Measurements from ENCODE around the gene ERBB3.

GRCh38 chr12:56040151-56040550 lies 39.8 kb upstream of the ERBB3 start:
- TF ChIP-seq POLR2A (IDR thresholded peaks at IDR 0.05) (no peak), CTCF (IDR thresholded peaks at IDR 0.05) (no peak)
